A549 (cell line): Measurements from ENCODE around the gene GPX4.

Source experiments
- CHD2 ChIP-seq: fragments of 150-350 bp; IDR thresholded peaks from 2 replicates; pipeline ENCODE4 v1.6.1; 2014; ENCODE audit warnings: low read length; ENCODE audit not compliant: partially characterized antibody
- EP300 ChIP-seq, 2 experiments: fragments of >200 bp; sonication (Bioruptor Twin); formaldehyde crosslinking; IDR thresholded peaks; 2 replicates in 1 of 2; 3 replicates in 1 of 2; pipeline ENCODE4 v1.6.1; 2016 to 2017
- JUN ChIP-seq, 2 experiments: fragments of >200 bp; sonication (Bioruptor Twin); formaldehyde crosslinking; IDR thresholded peaks; 2 replicates in 1 of 2; 3 replicates in 1 of 2; pipeline ENCODE4 v1.6.1; 2016 to 2017
- JUNB ChIP-seq: fragments of >200 bp; sonication (Bioruptor Twin); formaldehyde crosslinking; IDR thresholded peaks from 2 replicates; pipeline ENCODE4 v1.6.1; 2016
- POLR2A ChIP-seq: IDR thresholded peaks from 2 replicates; pipeline ENCODE4 v1.6.1; 2012; ENCODE audit warnings: mild to moderate bottlenecking, low read length
- RCOR1 ChIP-seq: fragments of 150-350 bp; IDR thresholded peaks from 2 replicates; pipeline ENCODE4 v1.6.1; 2014; ENCODE audit warnings: antibody characterized with exemption, low read length, low read depth
- RFX5 ChIP-seq: fragments of 450-650 bp; IDR thresholded peaks from 2 replicates; pipeline ENCODE4 v1.7.1; 2014; ENCODE audit warnings: antibody characterized with exemption, mild to moderate bottlenecking, moderate library complexity
- SMC3 ChIP-seq: fragments of >200 bp; sonication (Bioruptor Twin); formaldehyde crosslinking; IDR thresholded peaks from 3 replicates; pipeline ENCODE4 v1.6.1; 2018; ENCODE audit warnings: inconsistent platforms
- ZC3H11A ChIP-seq: fragments of 450-650 bp; IDR thresholded peaks from 2 replicates; pipeline ENCODE4 v1.6.1; 2014; ENCODE audit warnings: antibody characterized with exemption, mild to moderate bottlenecking
- TF ChIP-seq, protein P1 (sequence below): fragments of 150-350 bp; IDR thresholded peaks from 2 replicates; pipeline ENCODE4 v1.6.1; 2014; ENCODE audit warnings: low read depth, mild to moderate bottlenecking, low read length
- TF ChIP-seq, protein P2 (sequence below): fragments of >200 bp; sonication (Bioruptor Twin); formaldehyde crosslinking; IDR thresholded peaks from 3 replicates; pipeline ENCODE4 v1.5.1; 2016
- TF ChIP-seq, protein P3 (sequence below): fragments of 200-600 bp; sonication (generic); IDR thresholded peaks from 2 replicates; pipeline ENCODE4 v1.6.1; 2016; ENCODE audit warnings: antibody characterized with exemption, mild to moderate bottlenecking, moderate library complexity
- TF ChIP-seq, protein P4 (sequence below): fragments of >200 bp; sonication (Bioruptor Twin); formaldehyde crosslinking; IDR thresholded peaks from 3 replicates; pipeline ENCODE4 v1.6.1; 2016

DNA sequence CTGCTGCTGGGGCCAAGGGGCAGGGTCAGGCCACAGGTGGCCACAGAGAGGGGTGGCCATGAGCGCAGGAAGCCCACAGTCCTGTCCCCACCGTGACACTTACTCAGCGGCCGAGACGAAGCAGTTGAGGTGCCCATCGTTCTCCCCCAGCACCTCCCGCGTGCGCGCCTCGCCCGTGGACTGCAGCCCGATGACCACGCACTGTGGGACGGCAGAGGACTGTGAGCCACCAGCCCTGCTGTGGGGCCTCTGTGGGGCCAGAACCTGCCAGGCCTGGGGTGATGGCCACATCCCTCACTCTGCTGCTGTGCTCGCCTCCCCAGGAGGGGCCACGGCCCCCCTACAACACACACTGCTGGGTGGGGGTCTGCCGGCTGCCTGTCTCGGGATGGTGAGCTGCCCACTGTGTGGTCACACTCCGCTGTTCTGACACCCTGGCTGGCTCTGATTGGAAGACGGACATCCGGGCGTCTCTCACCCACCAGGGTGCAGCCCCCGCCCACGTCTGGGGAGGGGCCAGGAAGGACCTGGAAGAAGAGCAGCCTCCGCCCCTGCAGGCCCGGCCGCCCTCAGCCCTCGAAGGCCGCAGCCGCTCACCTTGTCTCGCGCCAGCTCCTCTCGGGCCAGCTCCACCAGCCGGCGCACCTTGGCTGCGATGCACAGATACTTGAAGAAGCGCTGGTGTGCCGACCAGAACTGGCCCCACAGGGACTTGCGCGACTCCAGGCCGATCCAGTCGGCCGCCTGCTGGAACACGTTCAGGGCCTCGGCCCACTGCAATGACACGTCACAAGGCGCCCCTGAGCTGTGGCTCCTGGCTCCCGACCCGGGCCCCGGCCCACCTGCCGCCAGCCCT, 13.2 kb downstream of the GPX4 start:
- no peak for TF ChIP-seq POLR2A
- TF ChIP-seq, protein P1, sequence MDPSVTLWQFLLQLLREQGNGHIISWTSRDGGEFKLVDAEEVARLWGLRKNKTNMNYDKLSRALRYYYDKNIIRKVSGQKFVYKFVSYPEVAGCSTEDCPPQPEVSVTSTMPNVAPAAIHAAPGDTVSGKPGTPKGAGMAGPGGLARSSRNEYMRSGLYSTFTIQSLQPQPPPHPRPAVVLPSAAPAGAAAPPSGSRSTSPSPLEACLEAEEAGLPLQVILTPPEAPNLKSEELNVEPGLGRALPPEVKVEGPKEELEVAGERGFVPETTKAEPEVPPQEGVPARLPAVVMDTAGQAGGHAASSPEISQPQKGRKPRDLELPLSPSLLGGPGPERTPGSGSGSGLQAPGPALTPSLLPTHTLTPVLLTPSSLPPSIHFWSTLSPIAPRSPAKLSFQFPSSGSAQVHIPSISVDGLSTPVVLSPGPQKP, result no peak
- TF ChIP-seq JUNB, result no peak
- TF ChIP-seq, protein P2, sequence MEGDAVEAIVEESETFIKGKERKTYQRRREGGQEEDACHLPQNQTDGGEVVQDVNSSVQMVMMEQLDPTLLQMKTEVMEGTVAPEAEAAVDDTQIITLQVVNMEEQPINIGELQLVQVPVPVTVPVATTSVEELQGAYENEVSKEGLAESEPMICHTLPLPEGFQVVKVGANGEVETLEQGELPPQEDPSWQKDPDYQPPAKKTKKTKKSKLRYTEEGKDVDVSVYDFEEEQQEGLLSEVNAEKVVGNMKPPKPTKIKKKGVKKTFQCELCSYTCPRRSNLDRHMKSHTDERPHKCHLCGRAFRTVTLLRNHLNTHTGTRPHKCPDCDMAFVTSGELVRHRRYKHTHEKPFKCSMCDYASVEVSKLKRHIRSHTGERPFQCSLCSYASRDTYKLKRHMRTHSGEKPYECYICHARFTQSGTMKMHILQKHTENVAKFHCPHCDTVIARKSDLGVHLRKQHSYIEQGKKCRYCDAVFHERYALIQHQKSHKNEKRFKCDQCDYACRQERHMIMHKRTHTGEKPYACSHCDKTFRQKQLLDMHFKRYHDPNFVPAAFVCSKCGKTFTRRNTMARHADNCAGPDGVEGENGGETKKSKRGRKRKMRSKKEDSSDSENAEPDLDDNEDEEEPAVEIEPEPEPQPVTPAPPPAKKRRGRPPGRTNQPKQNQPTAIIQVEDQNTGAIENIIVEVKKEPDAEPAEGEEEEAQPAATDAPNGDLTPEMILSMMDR, result no peak
- TF ChIP-seq JUN (IDR thresholded peaks at IDR 0.05), result no peak
- no peak for TF ChIP-seq RCOR1
- TF ChIP-seq, protein P3, sequence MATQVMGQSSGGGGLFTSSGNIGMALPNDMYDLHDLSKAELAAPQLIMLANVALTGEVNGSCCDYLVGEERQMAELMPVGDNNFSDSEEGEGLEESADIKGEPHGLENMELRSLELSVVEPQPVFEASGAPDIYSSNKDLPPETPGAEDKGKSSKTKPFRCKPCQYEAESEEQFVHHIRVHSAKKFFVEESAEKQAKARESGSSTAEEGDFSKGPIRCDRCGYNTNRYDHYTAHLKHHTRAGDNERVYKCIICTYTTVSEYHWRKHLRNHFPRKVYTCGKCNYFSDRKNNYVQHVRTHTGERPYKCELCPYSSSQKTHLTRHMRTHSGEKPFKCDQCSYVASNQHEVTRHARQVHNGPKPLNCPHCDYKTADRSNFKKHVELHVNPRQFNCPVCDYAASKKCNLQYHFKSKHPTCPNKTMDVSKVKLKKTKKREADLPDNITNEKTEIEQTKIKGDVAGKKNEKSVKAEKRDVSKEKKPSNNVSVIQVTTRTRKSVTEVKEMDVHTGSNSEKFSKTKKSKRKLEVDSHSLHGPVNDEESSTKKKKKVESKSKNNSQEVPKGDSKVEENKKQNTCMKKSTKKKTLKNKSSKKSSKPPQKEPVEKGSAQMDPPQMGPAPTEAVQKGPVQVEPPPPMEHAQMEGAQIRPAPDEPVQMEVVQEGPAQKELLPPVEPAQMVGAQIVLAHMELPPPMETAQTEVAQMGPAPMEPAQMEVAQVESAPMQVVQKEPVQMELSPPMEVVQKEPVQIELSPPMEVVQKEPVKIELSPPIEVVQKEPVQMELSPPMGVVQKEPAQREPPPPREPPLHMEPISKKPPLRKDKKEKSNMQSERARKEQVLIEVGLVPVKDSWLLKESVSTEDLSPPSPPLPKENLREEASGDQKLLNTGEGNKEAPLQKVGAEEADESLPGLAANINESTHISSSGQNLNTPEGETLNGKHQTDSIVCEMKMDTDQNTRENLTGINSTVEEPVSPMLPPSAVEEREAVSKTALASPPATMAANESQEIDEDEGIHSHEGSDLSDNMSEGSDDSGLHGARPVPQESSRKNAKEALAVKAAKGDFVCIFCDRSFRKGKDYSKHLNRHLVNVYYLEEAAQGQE, result no peak
- TF ChIP-seq, protein P4, sequence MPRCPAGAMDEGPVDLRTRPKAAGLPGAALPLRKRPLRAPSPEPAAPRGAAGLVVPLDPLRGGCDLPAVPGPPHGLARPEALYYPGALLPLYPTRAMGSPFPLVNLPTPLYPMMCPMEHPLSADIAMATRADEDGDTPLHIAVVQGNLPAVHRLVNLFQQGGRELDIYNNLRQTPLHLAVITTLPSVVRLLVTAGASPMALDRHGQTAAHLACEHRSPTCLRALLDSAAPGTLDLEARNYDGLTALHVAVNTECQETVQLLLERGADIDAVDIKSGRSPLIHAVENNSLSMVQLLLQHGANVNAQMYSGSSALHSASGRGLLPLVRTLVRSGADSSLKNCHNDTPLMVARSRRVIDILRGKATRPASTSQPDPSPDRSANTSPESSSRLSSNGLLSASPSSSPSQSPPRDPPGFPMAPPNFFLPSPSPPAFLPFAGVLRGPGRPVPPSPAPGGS, result no peak
- TF ChIP-seq SMC3, result no peak
- TF ChIP-seq EP300 (IDR thresholded peaks at IDR 0.05), result no peak
- TF ChIP-seq RFX5, result no peak
- no peak for TF ChIP-seq CHD2
- TF ChIP-seq ZC3H11A, result no peak
